HEK293 (cell line): ENCODE results near the gene SH3YL1.
A peak's percentile ranks its signal among the peaks of the same experiment; 100 is the strongest.

Experiments
- AEBP2 ChIP-seq: fragments of 450-650 bp; formaldehyde crosslinking; IDR thresholded peaks from 2 replicates; pipeline ENCODE4 v1.5.1; 2016; ENCODE audit warnings: missing biosample characterization, missing genetic modification characterization, borderline replicate concordance
- ATF2 ChIP-seq: fragments of 450-650 bp; formaldehyde crosslinking; IDR thresholded peaks from 2 replicates; pipeline ENCODE4 v1.5.1; 2016; ENCODE audit warnings: missing biosample characterization, missing genetic modification characterization, low read depth
- FEZF1 ChIP-seq: fragments of 450-650 bp; formaldehyde crosslinking; IDR thresholded peaks from 2 replicates; pipeline ENCODE4 v1.5.1; 2016; ENCODE audit warnings: missing biosample characterization, missing genetic modification characterization
- GLIS1 ChIP-seq: fragments of 450-650 bp; formaldehyde crosslinking; IDR thresholded peaks from 2 replicates; pipeline ENCODE4 v1.5.1; 2016; ENCODE audit warnings: missing biosample characterization, missing genetic modification characterization
- HOXD13 ChIP-seq: sonication (generic); formaldehyde crosslinking; IDR thresholded peaks from 2 replicates; pipeline ENCODE4 v1.8.0; 2022; ENCODE audit warnings: missing genetic modification reagents, borderline replicate concordance
- MEIS1 ChIP-seq: sonication (generic); formaldehyde crosslinking; IDR thresholded peaks from 2 replicates; pipeline ENCODE4 v1.8.1; 2022; ENCODE audit warnings: missing genetic modification reagents, mild to moderate bottlenecking, borderline replicate concordance
- SP7 ChIP-seq: fragments of 450-650 bp; formaldehyde crosslinking; IDR thresholded peaks from 2 replicates; pipeline ENCODE4 v1.5.1; 2016; ENCODE audit warnings: missing biosample characterization, missing genetic modification characterization
- TSHZ1 ChIP-seq: fragments of 450-650 bp; formaldehyde crosslinking; IDR thresholded peaks from 2 replicates; pipeline ENCODE4 v1.5.1; 2016; ENCODE audit warnings: missing biosample characterization, missing genetic modification characterization, borderline replicate concordance
- ZBTB20 ChIP-seq: fragments of 450-650 bp; formaldehyde crosslinking; IDR thresholded peaks from 2 replicates; pipeline ENCODE4 v1.5.1; 2016; ENCODE audit warnings: missing biosample characterization, missing genetic modification characterization
- ZBTB44 ChIP-seq: fragments of 450-650 bp; IDR thresholded peaks from 2 replicates; pipeline ENCODE4 v1.5.1; 2018; ENCODE audit warnings: missing biosample characterization, mild to moderate bottlenecking, missing genetic modification characterization
- ZNF140 ChIP-seq: fragments of 450-650 bp; formaldehyde crosslinking; IDR thresholded peaks from 2 replicates; pipeline ENCODE4 v1.5.1; 2016; ENCODE audit warnings: missing biosample characterization, missing genetic modification characterization
- ZNF175 ChIP-seq: fragments of 450-650 bp; formaldehyde crosslinking; IDR thresholded peaks from 2 replicates; pipeline ENCODE4 v1.5.1; 2016; ENCODE audit warnings: missing biosample characterization, missing genetic modification characterization
- ZNF184 ChIP-seq: fragments of 450-650 bp; IDR thresholded peaks from 2 replicates; pipeline ENCODE4 v1.5.1; 2018; ENCODE audit warnings: missing biosample characterization, mild to moderate bottlenecking, missing genetic modification characterization
- ZNF214 ChIP-seq: fragments of 450-650 bp; formaldehyde crosslinking; IDR thresholded peaks from 2 replicates; pipeline ENCODE4 v1.5.1; 2017; ENCODE audit warnings: missing biosample characterization, mild to moderate bottlenecking, missing genetic modification characterization, borderline replicate concordance
- ZNF223 ChIP-seq: fragments of 450-650 bp; formaldehyde crosslinking; IDR thresholded peaks from 2 replicates; pipeline ENCODE4 v1.5.1; 2016; ENCODE audit warnings: missing biosample characterization, missing genetic modification characterization
- ZNF24 ChIP-seq: fragments of 450-650 bp; formaldehyde crosslinking; IDR thresholded peaks from 2 replicates; pipeline ENCODE4 v1.5.1; 2016; ENCODE audit warnings: missing biosample characterization, missing genetic modification characterization
- ZNF292 ChIP-seq: fragments of 450-650 bp; formaldehyde crosslinking; IDR thresholded peaks from 2 replicates; pipeline ENCODE4 v1.5.1; 2016; ENCODE audit warnings: low read depth, missing biosample characterization, missing genetic modification characterization, borderline replicate concordance
- ZNF341 ChIP-seq: fragments of 450-650 bp; formaldehyde crosslinking; IDR thresholded peaks from 2 replicates; pipeline ENCODE4; 2016; ENCODE audit warnings: low read depth, missing biosample characterization, missing genetic modification characterization
- ZNF366 ChIP-seq: fragments of 450-650 bp; formaldehyde crosslinking; conservative IDR thresholded peaks from 2 replicates; pipeline ENCODE4 v1.5.1; 2016; ENCODE audit warnings: missing biosample characterization, missing genetic modification characterization
- ZNF433 ChIP-seq: fragments of 450-650 bp; formaldehyde crosslinking; IDR thresholded peaks from 2 replicates; pipeline ENCODE4 v1.5.1; 2016; ENCODE audit warnings: missing biosample characterization, missing genetic modification characterization, low read depth
- ZNF449 ChIP-seq: fragments of 450-650 bp; formaldehyde crosslinking; IDR thresholded peaks from 2 replicates; pipeline ENCODE4 v1.5.1; 2017; ENCODE audit warnings: missing biosample characterization, mild to moderate bottlenecking, missing genetic modification characterization, moderate library complexity
- ZNF580 ChIP-seq: fragments of 450-650 bp; formaldehyde crosslinking; IDR thresholded peaks from 2 replicates; pipeline ENCODE4 v1.5.1; 2016; ENCODE audit warnings: missing biosample characterization, missing genetic modification characterization
- ZNF596 ChIP-seq: fragments of 450-650 bp; IDR thresholded peaks from 2 replicates; pipeline ENCODE4 v1.5.0; 2018; ENCODE audit warnings: missing biosample characterization, mild to moderate bottlenecking, missing genetic modification characterization, moderate library complexity
- ZNF677 ChIP-seq: fragments of 450-650 bp; IDR thresholded peaks from 2 replicates; pipeline ENCODE4 v1.5.0; 2018; ENCODE audit warnings: missing biosample characterization, mild to moderate bottlenecking, missing genetic modification characterization, moderate library complexity
- ZNF707 ChIP-seq: fragments of 450-650 bp; formaldehyde crosslinking; IDR thresholded peaks from 2 replicates; pipeline ENCODE4 v1.5.1; 2016; ENCODE audit warnings: missing biosample characterization, missing genetic modification characterization
- ZNF777 ChIP-seq: fragments of 450-650 bp; formaldehyde crosslinking; IDR thresholded peaks from 2 replicates; pipeline ENCODE4 v1.5.1; 2017; ENCODE audit warnings: missing biosample characterization, missing genetic modification characterization, borderline replicate concordance
- ZNF837 ChIP-seq: fragments of 450-650 bp; formaldehyde crosslinking; IDR thresholded peaks from 2 replicates; pipeline ENCODE4 v1.5.1; 2016; ENCODE audit warnings: missing biosample characterization, missing genetic modification characterization
- ZNF843 ChIP-seq: fragments of 450-650 bp; formaldehyde crosslinking; IDR thresholded peaks from 2 replicates; pipeline ENCODE4 v1.5.1; 2016; ENCODE audit warnings: missing biosample characterization, missing genetic modification characterization

Gene SH3YL1

GRCh38 chr2:264493-265468 is 949 bp upstream of the SH3YL1 start, which contains the start of gene ACP1 (continued):
- TF ChIP-seq AEBP2 (tag by site-specific recombination) (no peak), ZNF837 (tag by site-specific recombination) (no peak), ZNF184 (tag by site-specific recombination) (no peak), ZNF341 (tag by site-specific recombination) (peak; percentile 60; the same call in 1 of the 2 replicates), ZNF140 (tag by site-specific recombination) (no peak), ATF2 (tag by site-specific recombination) (no peak), ZNF175 (no peak), ZNF24 (no peak), ZNF596 (tag by site-specific recombination) (no peak), ZNF580 (tag by site-specific recombination) (0 out of 2 replicates have a peak, but pooled peaks have one; percentile 26), ZNF366 (tag by site-specific recombination) (no peak), ZBTB20 (tag by site-specific recombination) (no peak), ZNF677 (tag by site-specific recombination) (no peak), ZNF223 (tag by site-specific recombination) (no peak), ZNF777 (tag by site-specific recombination) (no peak), ZNF707 (no peak), GLIS1 (tag by site-specific recombination) (no peak), ZNF214 (no peak), ZNF449 (no peak), TSHZ1 (no peak), ZNF843 (tag by site-specific recombination) (no peak), MEIS1 (no peak), FEZF1 (no peak), HOXD13 (CRISPR knock-in tag) (no peak), ZNF292 (tag by site-specific recombination) (no peak), ZNF433 (tag by site-specific recombination) (no peak), SP7 (tag by site-specific recombination) (peak; percentile 48; the same call in 1 of the 2 replicates), ZBTB44 (tag by site-specific recombination) (no peak)
